ENCODE data around the gene MLC1.

The MLC1 gene

DNA sequence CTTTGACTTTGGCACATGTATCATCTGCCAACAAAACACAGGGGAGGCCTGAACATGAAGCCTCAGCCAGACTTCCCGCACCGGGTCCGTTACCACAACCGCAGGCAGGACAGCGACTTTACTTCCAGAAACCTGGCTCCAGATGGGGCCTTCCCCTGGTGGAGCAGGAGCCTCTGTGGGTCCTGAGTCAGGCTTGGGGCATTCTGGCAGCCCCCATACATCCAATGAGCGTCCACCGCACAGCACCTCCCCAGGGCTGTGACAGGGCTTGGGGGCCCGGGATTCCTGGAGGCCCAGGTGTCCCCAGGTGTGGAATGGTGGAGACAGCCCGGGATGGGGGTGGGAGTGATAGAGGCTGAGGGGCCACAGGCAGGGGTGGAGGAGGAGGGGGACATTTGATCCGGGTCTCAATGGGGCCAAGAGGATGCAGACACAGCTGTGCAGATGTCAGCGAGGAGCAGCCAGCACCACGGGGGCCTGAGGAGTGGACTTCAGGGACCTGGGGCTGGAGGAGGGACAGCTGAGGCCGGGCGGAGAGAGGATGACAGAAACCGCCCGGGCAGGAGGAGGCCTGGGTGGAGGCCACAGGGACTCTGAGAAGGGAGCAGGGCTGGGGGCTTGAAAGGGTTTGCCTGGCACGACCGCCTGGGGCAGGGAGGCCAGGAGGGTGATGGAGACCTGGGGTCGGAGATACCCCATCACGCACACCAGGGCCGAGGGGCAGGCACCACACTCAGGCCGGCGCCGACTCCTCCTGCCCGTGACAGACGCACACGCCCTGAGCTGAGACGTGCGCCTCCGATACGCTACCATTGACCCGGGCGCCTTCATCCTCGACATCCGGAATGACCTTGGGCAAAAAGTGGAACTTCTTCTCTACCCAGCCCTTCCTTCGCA is 35.7 kb downstream of the MLC1 start:
- no peak overlapping the region for H3K4me3 ChIP-seq (ENCODE audit: low read depth, low read length)
- no peak for TF ChIP-seq CTCF (IDR thresholded peaks at IDR 0.05; ENCODE audit: borderline replicate concordance, insufficient read depth, low read depth, low read length)

DNA sequence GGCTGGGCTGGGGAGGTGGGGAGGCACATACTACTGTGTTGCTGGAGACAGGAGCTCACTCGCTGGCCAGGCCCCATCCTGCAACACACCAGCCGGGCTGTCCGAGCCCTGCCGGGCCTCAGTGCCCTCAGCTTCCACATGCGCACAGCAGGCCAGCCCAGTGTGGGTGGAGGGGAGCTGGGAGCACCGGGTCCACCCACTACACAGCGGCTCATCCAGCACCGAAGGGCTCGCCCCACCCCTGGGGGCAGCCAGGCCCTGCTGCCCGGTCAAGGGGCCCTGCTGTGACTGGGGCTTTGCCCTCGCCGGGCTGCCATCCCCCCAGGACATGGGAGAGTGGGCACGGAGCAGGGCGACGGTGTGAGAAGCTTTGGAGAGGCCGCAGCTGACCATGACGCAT is 36.4 kb downstream of the MLC1 start:
- H3K4me3 ChIP-seq (ENCODE audit: low read depth, low read length), result no peak overlapping the region

GRCh38 chr22:50048061-50048765 is 37.0 kb downstream of the MLC1 start:
- TF ChIP-seq CTCF (IDR thresholded peaks at IDR 0.05; ENCODE audit: borderline replicate concordance, insufficient read depth, low read depth, low read length), result no peak
- no peak overlapping the region for H3K4me3 ChIP-seq (ENCODE audit: low read depth, low read length)

More for the DNA sequence above, 36.4 kb downstream of the MLC1 start:
- TF ChIP-seq CTCF (IDR thresholded peaks at IDR 0.05; ENCODE audit: borderline replicate concordance, insufficient read depth, low read depth, low read length), result no peak

- no peak for TF ChIP-seq CTCF (IDR thresholded peaks at IDR 0.05; ENCODE audit: borderline replicate concordance, insufficient read depth, low read depth, low read length)
- no peak overlapping the region for H3K4me3 ChIP-seq (ENCODE audit: low read depth, low read length)
Observed at GRCh38 chr22:50047346-50047745, 37.9 kb downstream of the MLC1 start.

- H3K4me3 ChIP-seq (ENCODE audit: low read depth, low read length), result no peak overlapping the region
- no peak for TF ChIP-seq CTCF (IDR thresholded peaks at IDR 0.05; ENCODE audit: borderline replicate concordance, insufficient read depth, low read depth, low read length)
Observed at GRCh38 chr22:50046481-50047245, 38.6 kb downstream of the MLC1 start.

GRCh38 chr22:50046019-50046415 is 39.2 kb downstream of the MLC1 start:
- H3K4me3 ChIP-seq (ENCODE audit: low read depth, low read length), result no peak overlapping the region
- TF ChIP-seq CTCF (IDR thresholded peaks at IDR 0.05; ENCODE audit: borderline replicate concordance, insufficient read depth, low read depth, low read length), result no peak

Measured in GM12875 (cell line).